Naive thymus-derived CD4-positive, alpha-beta T cell (primary cell): Measurements from ENCODE around the gene BCR. TPM values are rescaled to one million over a fixed set of nuclear protein-coding genes. Genes with fewer than 3 reads are reported as not detected.

Experiments
- ATAC-seq: fragments of 150-1000 bp; cut with Tn5 transposase; 2 replicates; pipeline ENCODE4 v1.10.0; 2021; ENCODE audit warnings: mild to moderate bottlenecking, moderate library complexity
- CTCF ChIA-PET: fragments of 350-600 bp; sonication (Branson Sonifier 250); formaldehyde crosslinking; loops from one replicate; lab custom pipeline; 2021; ENCODE audit warnings: antibody characterized with exemption; lab: Charles Lee
- POLR2A ChIA-PET: fragments of 350-600 bp; sonication (Branson Sonifier 250); formaldehyde crosslinking; loops from one replicate; lab custom pipeline; 2021; ENCODE audit warnings: antibody characterized with exemption, inconsistent platforms; lab: Charles Lee
- DNase-seq, 9 donors: peaks; one replicate each; pipeline versions ENCODE4 v3.0.0 to v3.0.0-alpha.2; 2020 to 2022; ENCODE audit warnings: mixed read lengths in 1 of 9
- H3K27ac ChIP-seq: one replicate; pipeline ENCODE4 v1.7.0; 2013; ENCODE audit warnings: mild to moderate bottlenecking, low read depth, low read length, moderate library complexity
- H3K27me3 ChIP-seq, 2 donors: one replicate each; pipeline ENCODE4 v1.7.0; 2013; ENCODE audit warnings: low read length in 2 of 2, mild to moderate bottlenecking in 2 of 2, moderate library complexity in 2 of 2; ENCODE audit not compliant: control insufficient read depth in 2 of 2, insufficient read depth in 2 of 2
- H3K36me3 ChIP-seq, 3 experiments: 1 replicate in 2 of 3; 2 replicates in 1 of 3; pipeline ENCODE4 v1.7.0; 2013; ENCODE audit warnings: low read length in 3 of 3, mild to moderate bottlenecking in 3 of 3, moderate library complexity in 1 of 3; ENCODE audit not compliant: insufficient read depth in 3 of 3, control insufficient read depth in 2 of 3
- H3K4me1 ChIP-seq, 2 donors: one replicate each; pipeline ENCODE4 v1.7.0; 2013; ENCODE audit warnings: low read length in 2 of 2, mild to moderate bottlenecking in 2 of 2, moderate library complexity in 1 of 2; ENCODE audit not compliant: control insufficient read depth in 2 of 2, insufficient read depth in 2 of 2
- H3K4me3 ChIP-seq: 2 replicates; pipeline ENCODE4 v1.7.0; 2013; ENCODE audit warnings: mild to moderate bottlenecking, low read length
- H3K9me3 ChIP-seq, 3 experiments: 1 replicate in 2 of 3; 2 replicates in 1 of 3; pipeline ENCODE4 v1.7.0; 2013; ENCODE audit warnings: low read length in 3 of 3; ENCODE audit not compliant: control insufficient read depth in 2 of 3
- H3K27ac Mint-ChIP-seq, 9 donors: one replicate each; pipeline ENCODE4 v1.8.0; 2020 to 2022; ENCODE audit warnings: mixed read lengths in 9 of 9, mild to moderate bottlenecking in 8 of 9, moderate library complexity in 5 of 9, inconsistent platforms in 2 of 9
- H3K27me3 Mint-ChIP-seq, 5 donors: one replicate each; pipeline ENCODE4 v1.8.0; 2021 to 2022; ENCODE audit warnings: mixed read lengths in 5 of 5, mild to moderate bottlenecking in 1 of 5
- H3K36me3 Mint-ChIP-seq, 5 donors: one replicate each; pipeline ENCODE4 v1.8.0; 2020 to 2022; ENCODE audit warnings: mixed read lengths in 5 of 5, mild to moderate bottlenecking in 3 of 5, inconsistent platforms in 1 of 5
- H3K4me1 Mint-ChIP-seq, 7 donors: one replicate each; pipeline ENCODE4 v1.8.0; 2020 to 2022; ENCODE audit warnings: mixed read lengths in 7 of 7, mild to moderate bottlenecking in 3 of 7, inconsistent platforms in 1 of 7
- H3K4me3 Mint-ChIP-seq, 10 donors: one replicate each; pipeline ENCODE4 v1.8.0; 2020 to 2022; ENCODE audit warnings: mild to moderate bottlenecking in 10 of 10, mixed read lengths in 10 of 10, moderate library complexity in 6 of 10, inconsistent platforms in 2 of 10
- H3K9me3 Mint-ChIP-seq, 11 donors: one replicate each; pipeline ENCODE4 v1.8.0; 2020 to 2022; ENCODE audit warnings: mixed read lengths in 11 of 11, mild to moderate bottlenecking in 4 of 11, inconsistent platforms in 1 of 11, moderate library complexity in 1 of 11
- intact Hi-C, 2 donors: fragments of 100-400 bp; cut with micrococcal nuclease; formaldehyde crosslinking; loops; one replicate each; pipeline ENCODE4 v1.15.1; 2023
- polyA plus RNA-seq, 2 donors: library from polyadenylated mRNA; unstranded; fragments of 300-500 nt; fragmentation: Illumina TruSeq; gene quantifications; one replicate each; pipeline ENCODE4 v1.2.3, GENCODE V29; 2021
- total RNA-seq, 6 experiments: library from RNA in 5 of 6; stranded (reverse) in 5 of 6; gene quantifications; 1 replicate in 5 of 6; 2 replicates in 1 of 6; pipeline ENCODE4 v1.2.3 and lab custom pipeline; 2021 to 2026

The BCR gene
- total and polyA plus RNA-seq, 7 experiments from 2014 or later: 6.1 to 103 (median 83.8) TPM

DNA sequence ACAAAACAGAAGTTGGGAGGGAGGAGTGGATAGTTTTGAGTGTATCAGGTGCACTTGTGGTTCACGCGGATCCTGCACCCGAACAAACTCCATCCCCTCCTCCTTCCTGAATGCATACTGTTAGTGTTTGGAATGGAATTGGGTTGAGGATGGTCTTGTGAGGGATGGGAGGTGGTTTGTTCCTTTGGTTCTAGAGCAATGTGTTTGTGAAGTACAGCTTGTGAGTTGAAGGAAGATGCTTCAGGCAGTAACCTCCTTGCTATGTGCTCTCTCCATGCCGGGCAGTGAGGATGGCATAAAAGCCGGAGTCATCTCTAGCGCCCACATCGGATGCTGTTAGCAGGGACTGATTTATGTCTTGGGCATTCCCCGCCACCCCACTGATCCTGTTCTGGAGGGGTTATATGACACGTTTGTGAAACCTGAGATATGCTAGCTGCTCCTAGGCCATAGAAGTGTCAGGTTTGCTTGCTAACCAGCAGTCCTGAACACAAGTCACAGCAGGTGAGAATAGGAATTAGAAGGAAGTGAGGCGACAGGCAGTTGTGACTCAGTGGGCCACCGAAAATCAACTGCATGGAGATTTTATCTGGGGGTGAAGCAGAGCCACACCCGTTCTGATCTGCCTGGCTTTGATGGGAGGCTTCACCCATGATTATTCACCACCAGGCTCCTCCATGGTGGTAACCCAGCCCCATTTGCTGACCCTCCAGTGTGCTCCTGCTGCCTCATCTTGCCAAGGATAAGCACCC is 2.2 kb downstream of the BCR start:
- H3K4me3 Mint-ChIP-seq: peak overlapping the region; percentile 90 to 96 (median 94)
- Histone ChIP-seq H3K36me3 (no peaks in the 10 kb centered on the region), H3K27me3 (no peaks in the 10 kb centered on the region), H3K4me1 (peaks cover 34 to 41% of the 10 kb centered on the region in 2 donors), H3K9me3 (no peaks in the 10 kb centered on the region), H3K27ac (peak overlapping the region; percentile 74), H3K4me3 (peak overlapping the region; percentile 61)
- peaks cover 0 to 26% (median 14%) of the 10 kb centered on the region in 5 donors for H3K36me3 Mint-ChIP-seq
- H3K27ac Mint-ChIP-seq: peak overlapping the region; percentile 82 to 95 (median 88)
- CTCF ChIA-PET: interaction anchor here (0.6 to 1.9 kb wide), 7 partner anchors 8 to 99 kb away, joined by 3 to 11 read pairs (median 4); no protein-coding TSS in a partner anchor
- H3K27me3 Mint-ChIP-seq: peaks cover 0 to 2% (median 0%) of the 10 kb centered on the region in 5 donors
- peak; percentile 47 for ATAC-seq
- DNase-seq: peak in 7 of 9 donors; percentile 23 to 64 (median 36)
- H3K9me3 Mint-ChIP-seq: no peaks in the 10 kb centered on the region
- peaks cover 53 to 72% (median 62%) of the 10 kb centered on the region in 7 donors for H3K4me1 Mint-ChIP-seq
- intact Hi-C loops: loop anchor here in 1 of 2 donors (1.0 to 10.0 kb wide), 4 partner anchors 36 to 342 kb away; no protein-coding TSS in a partner anchor
- POLR2A ChIA-PET: interaction anchor here (0.9 to 2.9 kb wide), 4 partner anchors 34 to 99 kb away, joined by 3 to 9 read pairs (median 4); no protein-coding TSS in a partner anchor

DNA sequence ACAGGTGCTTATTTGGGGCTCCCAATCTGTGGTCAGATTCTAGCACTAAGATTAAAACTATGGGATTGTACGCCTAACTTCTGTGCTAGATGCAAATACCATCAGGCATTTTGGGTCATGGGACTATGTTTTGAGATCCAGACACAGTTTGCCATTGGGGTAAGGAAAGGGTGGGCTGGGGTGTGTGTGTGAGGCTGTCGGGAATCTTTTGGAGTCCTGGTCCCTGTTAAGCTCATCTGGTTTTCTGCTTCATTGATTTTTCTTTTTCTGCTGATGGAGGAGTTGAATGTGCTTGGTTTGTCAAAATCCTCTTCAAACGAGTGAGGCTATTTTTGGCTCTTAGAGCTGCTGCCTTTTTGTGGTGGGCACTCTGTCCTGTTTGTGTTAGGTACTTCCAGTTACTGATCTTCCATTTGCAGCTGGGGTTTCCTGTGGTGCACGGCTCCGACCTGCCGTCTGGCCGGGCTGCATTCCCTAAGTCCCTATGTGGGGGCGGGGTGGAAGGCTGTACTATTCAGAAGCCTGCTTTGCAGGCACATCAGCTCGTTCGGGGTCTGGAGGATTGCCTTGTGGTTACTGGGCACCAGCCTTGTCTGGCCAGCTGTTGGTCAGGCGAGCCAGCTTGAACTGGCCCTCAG is 2.9 kb downstream of the BCR start:
- peak overlapping the region; percentile 74 for H3K27ac ChIP-seq
- intact Hi-C loops: loop anchor here in 1 of 2 donors (2.0 to 10.0 kb wide), 3 partner anchors 36 to 342 kb away; no protein-coding TSS in a partner anchor
- peaks cover 34 to 41% of the 10 kb centered on the region in 2 donors for H3K4me1 ChIP-seq
- H3K4me3 ChIP-seq: peak overlapping the region; percentile 61
- no peaks in the 10 kb centered on the region for H3K9me3 ChIP-seq
- Mint-ChIP-seq H3K27me3 (peaks cover 0 to 2% (median 0%) of the 10 kb centered on the region in 5 donors), H3K9me3 (no peaks in the 10 kb centered on the region), H3K4me1 (peaks cover 58 to 78% (median 69%) of the 10 kb centered on the region in 7 donors), H3K4me3 (peak overlapping the region; percentile 90 to 96 (median 94)), H3K36me3 (peaks cover 0 to 26% (median 14%) of the 10 kb centered on the region in 5 donors), H3K27ac (peak overlapping the region; percentile 56 to 96 (median 85))
- no peaks in the 10 kb centered on the region for H3K36me3 ChIP-seq
- no peak for ATAC-seq
- ChIA-PET CTCF (interaction anchor here (0.8 to 1.9 kb wide), 4 partner anchors 57 to 98 kb away, joined by 3 to 11 read pairs (median 4); no protein-coding TSS in a partner anchor), POLR2A (interaction anchor here (0.7 to 2.9 kb wide), 7 partner anchors 14 to 99 kb away, joined by 3 to 9 read pairs (median 3); no protein-coding TSS in a partner anchor)
- DNase-seq: no peak
- no peaks in the 10 kb centered on the region for H3K27me3 ChIP-seq

DNA sequence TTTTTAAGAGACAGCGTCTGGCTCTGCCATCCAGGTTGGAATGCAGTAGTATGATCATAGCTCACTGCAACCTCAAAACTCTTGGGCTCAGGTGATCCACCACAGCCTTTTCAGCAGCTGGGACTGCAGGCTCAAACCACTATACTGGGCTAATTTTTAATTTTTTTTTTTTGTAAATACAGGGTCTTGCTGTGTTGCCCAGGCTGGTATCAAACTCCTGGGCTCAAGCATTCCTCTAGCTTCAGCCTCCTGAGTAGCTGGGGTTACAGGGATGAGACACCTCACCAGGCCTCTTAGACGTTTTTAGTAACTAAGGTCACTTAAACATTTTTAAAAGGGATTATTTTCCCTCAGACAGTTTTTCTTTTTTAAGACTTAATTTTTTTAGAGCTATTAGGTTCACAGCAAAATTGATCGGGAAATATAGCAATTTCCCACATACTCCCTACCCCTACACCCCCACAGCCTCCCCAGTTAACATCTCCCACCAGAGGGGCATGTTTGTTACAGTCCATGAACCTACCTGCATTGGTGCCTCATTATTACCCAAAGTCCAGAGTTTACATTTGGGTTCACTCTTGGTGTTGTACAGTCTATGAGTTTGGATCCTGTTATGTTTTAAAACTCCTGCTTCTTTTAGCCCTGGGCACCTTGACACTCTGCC is 3.9 kb downstream of the BCR start:
- intact Hi-C loops: loop anchor here in 1 of 2 donors (10.0 kb wide), 1 partner anchor 341 kb away; no protein-coding TSS in a partner anchor
- Histone ChIP-seq H3K9me3 (no peaks in the 10 kb centered on the region), H3K27me3 (no peaks in the 10 kb centered on the region), H3K4me3 (peak overlapping the region; percentile 61), H3K27ac (peak overlapping the region; percentile 74), H3K36me3 (no peaks in the 10 kb centered on the region), H3K4me1 (peaks cover 26 to 35% of the 10 kb centered on the region in 2 donors)
- peak overlapping the region; percentile 45 to 96 (median 85) for H3K27ac Mint-ChIP-seq
- ChIA-PET POLR2A (interaction anchor here (0.7 to 1.6 kb wide), 4 partner anchors 38 to 86 kb away, joined by 3 to 7 read pairs (median 4); no protein-coding TSS in a partner anchor), CTCF (interaction anchor here (0.6 to 1.8 kb wide), 4 partner anchors 13 to 97 kb away, joined by 3 to 11 read pairs (median 3); no protein-coding TSS in a partner anchor)
- ATAC-seq (no peak), DNase-seq (no peak)
- H3K9me3 Mint-ChIP-seq: no peaks in the 10 kb centered on the region
- H3K4me3 Mint-ChIP-seq: peak overlapping the region; percentile 90 to 96 (median 94)
- H3K4me1 Mint-ChIP-seq: peaks cover 54 to 76% (median 67%) of the 10 kb centered on the region in 7 donors
- H3K36me3 Mint-ChIP-seq: peaks cover 0 to 26% (median 17%) of the 10 kb centered on the region in 5 donors
- H3K27me3 Mint-ChIP-seq: no peaks in the 10 kb centered on the region

DNA sequence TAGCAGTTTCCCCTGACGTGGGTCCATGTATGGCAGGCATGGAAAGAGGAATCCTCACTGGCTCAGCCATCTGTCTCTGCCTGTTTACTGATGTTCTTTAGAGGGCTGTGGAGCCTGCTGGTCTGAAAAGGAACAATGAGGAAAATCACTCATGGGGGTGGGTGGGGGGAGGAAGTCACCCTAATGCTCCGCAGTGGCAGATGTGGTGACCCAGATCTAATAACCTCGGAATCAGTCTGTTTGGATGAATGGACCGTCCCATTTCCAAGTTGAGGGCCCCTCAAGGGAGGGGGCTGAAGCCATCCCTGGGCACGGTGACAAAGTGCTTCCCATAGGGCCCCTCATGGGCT is 4.4 kb downstream of the BCR start:
- ATAC-seq (no peak), DNase-seq (no peak)
- Histone ChIP-seq H3K4me1 (peaks cover 23 to 30% of the 10 kb centered on the region in 2 donors), H3K36me3 (no peaks in the 10 kb centered on the region), H3K27me3 (no peaks in the 10 kb centered on the region), H3K4me3 (no peak overlapping the region), H3K9me3 (no peaks in the 10 kb centered on the region), H3K27ac (peak overlapping the region; percentile 30)
- H3K27ac Mint-ChIP-seq: peak overlapping the region; percentile 45 to 96 (median 85)
- peak overlapping the region; percentile 83 to 96 (median 94) for H3K4me3 Mint-ChIP-seq
- POLR2A ChIA-PET: no interaction called here
- H3K36me3 Mint-ChIP-seq: peaks cover 0 to 26% (median 19%) of the 10 kb centered on the region in 5 donors
- H3K9me3 Mint-ChIP-seq: no peaks in the 10 kb centered on the region
- intact Hi-C loops: loop anchor here in 1 of 2 donors (10.0 kb wide), 1 partner anchor 340 kb away; no protein-coding TSS in a partner anchor
- no peaks in the 10 kb centered on the region for H3K27me3 Mint-ChIP-seq
- peaks cover 55 to 74% (median 65%) of the 10 kb centered on the region in 7 donors for H3K4me1 Mint-ChIP-seq
- CTCF ChIA-PET: no interaction called here

DNA sequence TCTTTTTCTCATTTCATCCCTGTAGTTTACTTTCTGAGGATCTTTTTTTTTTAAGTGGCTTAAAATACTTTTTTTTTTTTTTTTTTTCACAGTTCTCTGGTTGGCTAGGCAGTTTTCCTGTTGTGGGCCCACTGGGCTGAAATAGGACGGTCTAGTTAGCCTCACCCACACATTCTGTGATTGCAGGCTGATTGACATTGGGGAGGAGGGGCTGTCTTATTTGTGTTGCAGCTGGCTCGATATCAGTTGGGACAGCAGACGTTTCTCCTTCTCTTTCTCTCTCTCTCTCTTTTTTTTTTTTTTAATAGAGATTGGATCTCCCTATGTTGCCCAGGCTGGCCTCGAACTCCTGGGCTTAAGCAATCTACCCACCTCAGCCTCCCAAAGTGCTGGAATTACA is 6.9 kb downstream of the BCR start:
- Histone ChIP-seq H3K36me3 (peaks cover 0 to 7% (median 0%) of the 10 kb centered on the region in 3 experiments), H3K4me1 (peaks cover 18 to 25% of the 10 kb centered on the region in 2 donors), H3K27me3 (no peaks in the 10 kb centered on the region), H3K4me3 (no peak overlapping the region), H3K27ac (no peak overlapping the region), H3K9me3 (no peaks in the 10 kb centered on the region)
- ChIA-PET POLR2A (interaction anchor here (1.0 kb wide), 1 partner anchor 15 kb away, joined by 3 read pairs; no protein-coding TSS in a partner anchor), CTCF (interaction anchor here (0.5 to 1.8 kb wide), 2 partner anchors 73 to 91 kb away, joined by 4 to 5 read pairs; no protein-coding TSS in a partner anchor)
- DNase-seq (no peak), ATAC-seq (no peak)
- peak overlapping the region in 4 of 10 donors; percentile 5 to 94 (median 54) for H3K4me3 Mint-ChIP-seq
- intact Hi-C loops: loop anchor here in 1 of 2 donors (10.0 kb wide), 1 partner anchor 338 kb away; no protein-coding TSS in a partner anchor
- peaks cover 0 to 26% (median 22%) of the 10 kb centered on the region in 5 donors for H3K36me3 Mint-ChIP-seq
- no peaks in the 10 kb centered on the region for H3K27me3 Mint-ChIP-seq
- H3K4me1 Mint-ChIP-seq: peaks cover 57 to 92% (median 76%) of the 10 kb centered on the region in 7 donors
- peak overlapping the region in 5 of 9 donors; percentile 17 to 95 (median 58) for H3K27ac Mint-ChIP-seq
- no peaks in the 10 kb centered on the region for H3K9me3 Mint-ChIP-seq
